Activated T-cell treated with anti-CD3 and anti-CD28 coated beads, Interleukin-2, amount 50 U/mL, for 72 hours (primary cell): Measurements from ENCODE around the gene SAXO2. TPM values are rescaled to one million over a fixed set of nuclear protein-coding genes. Genes with fewer than 3 reads are reported as not detected.
"Not testable (repeated sequence)": the region's sequence is repeated elsewhere in the genome, so short reads cannot be mapped to it uniquely, and the experiment has no call there.

Source experiments
- ATAC-seq, 2 donors: fragments of 150-1000 bp; cut with Tn5 transposase; replicated peaks in 1 of 2; 2 replicates each; pipeline ENCODE4 v1.10.0; 2021; ENCODE audit warnings: moderate library complexity in 2 of 2, mild to moderate bottlenecking in 1 of 2
- DNase-seq, 2 donors: peaks; one replicate each; pipeline ENCODE4 v3.0.0; 2021 to 2022; ENCODE audit warnings: mixed read lengths in 1 of 2
- H3K27ac Mint-ChIP-seq: one replicate; pipeline ENCODE4 v1.8.0; 2022; ENCODE audit warnings: mild to moderate bottlenecking, moderate library complexity, mixed read lengths
- H3K27me3 Mint-ChIP-seq: one replicate; pipeline ENCODE4 v1.8.0; 2022; ENCODE audit warnings: low read depth, mixed read lengths
- H3K36me3 Mint-ChIP-seq, 2 donors: one replicate each; pipeline ENCODE4 v1.8.0; 2022; ENCODE audit warnings: mixed read lengths in 2 of 2, mild to moderate bottlenecking in 1 of 2; ENCODE audit not compliant: insufficient read depth in 2 of 2
- H3K4me1 Mint-ChIP-seq: one replicate; pipeline ENCODE4 v1.8.0; 2022; ENCODE audit warnings: low read depth, mixed read lengths
- H3K4me3 Mint-ChIP-seq, 2 donors: one replicate each; pipeline ENCODE4 v1.8.0; 2022; ENCODE audit warnings: mild to moderate bottlenecking in 2 of 2, mixed read lengths in 2 of 2, moderate library complexity in 2 of 2
- H3K9me3 Mint-ChIP-seq, 2 donors: one replicate each; pipeline ENCODE4 v1.8.0; 2022; ENCODE audit warnings: mixed read lengths in 2 of 2
- total RNA-seq, 2 donors: library from RNA; stranded (reverse); gene quantifications; one replicate each; pipeline ENCODE4 v1.2.3, GENCODE V29; 2022

Gene SAXO2
- total RNA-seq, 2 donors from 2014 or later, result 1.1 to 1.2 TPM

DNA sequence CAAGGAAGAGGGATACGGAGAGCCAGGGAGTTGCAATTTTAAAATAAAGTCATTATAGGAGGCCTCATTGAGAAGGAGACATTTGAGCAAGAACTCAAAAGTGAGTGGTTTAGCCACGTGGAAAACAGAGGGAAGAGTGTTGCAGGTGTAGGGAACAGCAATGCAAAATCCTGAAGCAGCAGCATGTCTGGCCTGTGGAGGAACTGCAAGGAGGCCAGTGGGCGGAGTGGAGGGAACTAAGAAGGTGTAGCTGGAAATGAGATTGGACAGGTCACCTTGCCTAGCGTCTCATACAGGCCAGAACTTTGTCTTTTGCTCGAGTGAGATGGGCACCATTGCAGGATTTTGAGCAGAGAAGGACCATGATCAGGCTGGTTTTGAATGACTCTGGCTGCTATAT, 34.9 kb downstream of the SAXO2 start:
- H3K27me3 Mint-ChIP-seq, result no peaks in the 10 kb centered on the region
- no peak for ATAC-seq
- H3K4me3 Mint-ChIP-seq, result no peak overlapping the region

DNA sequence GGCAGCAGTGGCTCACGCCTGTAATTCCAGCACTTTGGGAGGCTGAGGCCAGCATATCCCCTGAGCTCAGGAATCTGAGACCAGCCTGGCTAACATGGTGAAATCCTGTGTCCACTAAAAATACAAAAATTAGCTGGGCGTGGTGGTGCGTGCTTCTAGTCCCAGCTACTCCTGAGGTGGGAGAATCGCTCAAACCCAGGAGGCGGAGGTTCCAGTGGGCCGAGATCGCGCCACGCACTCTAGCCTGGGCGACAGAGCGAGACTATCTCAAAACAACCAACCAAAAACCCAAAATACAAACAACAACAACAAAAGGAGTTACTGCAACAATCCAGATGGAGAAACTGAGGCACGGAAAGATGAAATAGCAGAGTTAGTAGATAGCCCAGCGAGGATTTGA, 35.4 kb downstream of the SAXO2 start:
- Mint-ChIP-seq H3K27ac (no peak overlapping the region), H3K4me3 (peak overlapping the region; percentile 33 to 58), H3K9me3 (no peaks in the 10 kb centered on the region), H3K4me1 (no peaks in the 10 kb centered on the region), H3K27me3 (no peaks in the 10 kb centered on the region), H3K36me3 (no peaks in the 10 kb centered on the region)
- no peak for DNase-seq
- no peak for ATAC-seq

More for the DNA sequence above, 34.9 kb downstream of the SAXO2 start:
- DNase-seq, result no peak
- H3K4me1 Mint-ChIP-seq, result no peaks in the 10 kb centered on the region
- H3K36me3 Mint-ChIP-seq, result no peaks in the 10 kb centered on the region
- no peak overlapping the region for H3K27ac Mint-ChIP-seq
- no peaks in the 10 kb centered on the region for H3K9me3 Mint-ChIP-seq

DNA sequence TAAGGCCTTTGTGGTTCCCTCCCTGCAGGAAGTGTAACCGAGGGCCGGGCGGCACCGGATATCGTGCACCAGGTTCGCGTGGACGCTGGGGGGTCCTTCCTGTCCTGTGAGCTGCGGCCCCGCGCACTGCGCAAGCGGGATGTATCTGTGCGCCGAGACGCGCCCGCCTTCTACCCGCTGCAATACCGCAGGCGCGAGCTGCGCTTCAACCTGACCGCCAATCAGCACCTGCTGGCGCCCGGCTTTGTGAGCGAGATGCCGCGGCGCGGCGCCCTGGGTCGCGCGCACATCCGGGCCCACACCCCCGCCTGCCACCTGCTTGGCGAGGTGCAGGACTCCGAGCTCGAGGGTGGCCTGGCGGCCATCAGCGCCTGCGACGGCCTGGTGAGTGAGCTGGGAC, 35.9 kb downstream of the SAXO2 start:
- Mint-ChIP-seq H3K4me3 (peak overlapping the region in 1 of 2 donors; percentile 58), H3K4me1 (no peaks in the 10 kb centered on the region), H3K36me3 (no peaks in the 10 kb centered on the region), H3K27ac (no peak overlapping the region), H3K9me3 (no peaks in the 10 kb centered on the region), H3K27me3 (no peaks in the 10 kb centered on the region)
- peak; percentile 89 to 91 for ATAC-seq
- DNase-seq, result peak; percentile 57 to 71

DNA sequence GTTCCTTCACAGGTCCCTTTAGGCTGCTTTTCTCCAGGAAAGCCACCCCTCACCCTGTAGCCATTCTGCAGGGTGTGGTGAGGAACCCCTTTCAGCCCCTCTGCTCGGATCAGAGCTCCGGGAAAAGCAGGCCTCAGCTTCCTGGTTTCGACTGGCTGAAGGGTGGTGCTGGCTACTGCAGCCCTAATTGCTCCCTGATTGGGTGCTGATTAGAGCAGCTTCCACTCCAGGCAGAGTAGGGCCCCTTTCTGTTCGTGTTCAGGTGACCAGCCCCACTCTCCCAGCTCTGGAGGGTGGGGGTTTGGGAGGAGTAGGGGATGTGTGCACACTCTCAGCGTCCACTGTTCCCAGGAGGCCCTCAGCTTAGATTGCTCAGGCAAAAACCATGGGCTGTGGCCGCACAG, 36.9 kb downstream of the SAXO2 start:
- H3K4me1 Mint-ChIP-seq, H3K27me3 Mint-ChIP-seq, H3K9me3 Mint-ChIP-seq, H3K27ac Mint-ChIP-seq, ATAC-seq, H3K4me3 Mint-ChIP-seq, DNase-seq, H3K36me3 Mint-ChIP-seq: not testable (repeated sequence)

DNA sequence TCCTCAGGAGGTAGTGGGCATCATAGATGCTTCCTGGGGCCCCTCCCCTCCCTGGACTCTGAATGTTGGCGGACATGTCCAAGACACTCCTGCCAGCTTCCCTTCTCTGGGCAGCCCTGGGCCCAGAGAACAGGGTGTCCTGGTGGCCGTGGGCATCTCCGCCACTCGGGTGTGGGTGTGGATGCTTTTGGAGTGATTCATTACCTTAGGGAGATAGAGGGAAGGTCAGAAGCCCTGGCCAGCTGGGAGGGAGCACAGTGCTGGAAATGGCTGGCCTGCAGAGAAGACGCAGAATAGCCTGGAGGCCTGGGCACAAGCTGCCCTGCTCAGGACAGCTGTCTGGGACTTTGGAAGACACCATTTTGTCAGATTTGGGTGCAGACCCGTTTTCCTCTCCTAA, 37.7 kb downstream of the SAXO2 start:
- not testable (repeated sequence) for H3K9me3 Mint-ChIP-seq, H3K4me3 Mint-ChIP-seq, ATAC-seq, H3K27ac Mint-ChIP-seq, H3K27me3 Mint-ChIP-seq, H3K36me3 Mint-ChIP-seq, DNase-seq, H3K4me1 Mint-ChIP-seq

GRCh38 chr15:82300883-82301282, 38.3 kb downstream of the SAXO2 start:
- Mint-ChIP-seq H3K4me3 (no peak overlapping the region), H3K9me3 (no peaks in the 10 kb centered on the region), H3K4me1 (peaks cover 8% of the 10 kb centered on the region), H3K27me3 (no peaks in the 10 kb centered on the region), H3K36me3 (no peaks in the 10 kb centered on the region), H3K27ac (no peak overlapping the region)
- ATAC-seq, result no peak
- no peak for DNase-seq

- H3K4me3 Mint-ChIP-seq, result no peak overlapping the region
- no peak for DNase-seq
- H3K27ac Mint-ChIP-seq, result no peak overlapping the region
- H3K27me3 Mint-ChIP-seq, result no peaks in the 10 kb centered on the region
- ATAC-seq, result no peak
- no peaks in the 10 kb centered on the region for H3K9me3 Mint-ChIP-seq
- H3K4me1 Mint-ChIP-seq, result peaks cover 8% of the 10 kb centered on the region
- no peaks in the 10 kb centered on the region for H3K36me3 Mint-ChIP-seq
Measured at GRCh38 chr15:82301296-82302016, 38.8 kb downstream of the SAXO2 start.

GRCh38 chr15:82303956-82304777, 41.5 kb downstream of the SAXO2 start:
- H3K9me3 Mint-ChIP-seq, result no peaks in the 10 kb centered on the region
- H3K27me3 Mint-ChIP-seq, result no peaks in the 10 kb centered on the region
- H3K4me1 Mint-ChIP-seq, result peaks cover 8% of the 10 kb centered on the region
- ATAC-seq, result no peak
- no peak for DNase-seq
- no peak overlapping the region for H3K27ac Mint-ChIP-seq
- no peak overlapping the region for H3K4me3 Mint-ChIP-seq
- H3K36me3 Mint-ChIP-seq, result no peaks in the 10 kb centered on the region

GRCh38 chr15:82304778-82305090, 42.1 kb downstream of the SAXO2 start:
- no peak overlapping the region for H3K27ac Mint-ChIP-seq
- DNase-seq (no peak), ATAC-seq (no peak)
- no peaks in the 10 kb centered on the region for H3K36me3 Mint-ChIP-seq
- no peak overlapping the region for H3K4me3 Mint-ChIP-seq
- no peaks in the 10 kb centered on the region for H3K9me3 Mint-ChIP-seq
- no peaks in the 10 kb centered on the region for H3K27me3 Mint-ChIP-seq
- peaks cover 8% of the 10 kb centered on the region for H3K4me1 Mint-ChIP-seq

GRCh38 chr15:82305621-82306048, 43.0 kb downstream of the SAXO2 start:
- ATAC-seq (no peak), DNase-seq (no peak)
- no peaks in the 10 kb centered on the region for H3K27me3 Mint-ChIP-seq
- H3K27ac Mint-ChIP-seq, result no peak overlapping the region
- no peak overlapping the region for H3K4me3 Mint-ChIP-seq
- H3K9me3 Mint-ChIP-seq, result peaks cover 0 to 2% of the 10 kb centered on the region in 2 donors
- peaks cover 0 to 4% of the 10 kb centered on the region in 2 donors for H3K36me3 Mint-ChIP-seq
- H3K4me1 Mint-ChIP-seq, result peaks cover 8% of the 10 kb centered on the region

DNA sequence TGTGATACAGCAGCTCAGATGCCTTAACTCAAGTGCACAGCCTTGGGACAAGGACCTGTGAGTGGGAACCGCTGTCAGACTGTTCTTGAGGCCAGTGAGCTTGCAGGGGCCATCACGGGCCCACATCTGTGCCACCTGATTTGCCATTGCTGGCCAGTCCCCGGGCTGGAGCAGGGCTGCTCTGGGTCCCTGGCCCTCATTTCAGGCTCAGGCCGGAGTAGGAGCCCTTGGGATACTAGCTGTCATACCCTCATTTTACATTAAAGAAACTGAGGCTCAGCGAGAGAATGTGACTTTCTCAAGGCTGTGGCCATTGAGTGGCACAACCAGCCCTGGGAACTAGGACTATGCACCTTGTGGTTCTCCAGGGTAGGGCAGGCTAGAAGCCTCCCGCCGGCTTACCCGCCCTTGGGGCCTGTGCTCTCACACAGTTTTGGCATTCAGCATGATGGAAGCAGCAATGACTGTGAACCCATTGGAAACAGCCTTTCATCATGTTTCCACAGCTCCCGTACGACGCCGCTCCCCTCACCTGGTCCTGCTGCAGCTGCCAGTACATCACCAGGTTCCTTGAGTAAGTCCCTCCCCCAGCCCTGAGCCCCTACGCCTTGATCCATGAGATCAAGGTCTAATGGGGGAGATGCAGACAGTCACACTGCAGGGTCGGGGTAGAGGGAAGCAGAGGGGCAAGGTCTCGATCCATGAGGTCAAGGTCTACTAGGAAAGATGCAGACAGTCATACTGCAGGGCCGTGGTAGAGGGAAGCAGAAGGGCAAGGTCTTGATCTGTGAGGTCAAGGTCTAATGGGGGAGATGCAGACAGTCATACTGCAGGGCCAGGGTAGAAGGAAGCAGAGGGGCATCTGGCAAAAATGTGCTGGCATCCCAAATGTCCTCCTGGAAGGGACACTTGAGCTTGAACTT, 44.4 kb downstream of the SAXO2 start:
- DNase-seq (no peak), ATAC-seq (no peak)
- Mint-ChIP-seq H3K4me3 (no peak overlapping the region), H3K27ac (no peak overlapping the region), H3K4me1 (peaks cover 8% of the 10 kb centered on the region), H3K9me3 (peaks cover 0 to 2% of the 10 kb centered on the region in 2 donors), H3K36me3 (peaks cover 0 to 10% of the 10 kb centered on the region in 2 donors), H3K27me3 (no peaks in the 10 kb centered on the region)

DNA sequence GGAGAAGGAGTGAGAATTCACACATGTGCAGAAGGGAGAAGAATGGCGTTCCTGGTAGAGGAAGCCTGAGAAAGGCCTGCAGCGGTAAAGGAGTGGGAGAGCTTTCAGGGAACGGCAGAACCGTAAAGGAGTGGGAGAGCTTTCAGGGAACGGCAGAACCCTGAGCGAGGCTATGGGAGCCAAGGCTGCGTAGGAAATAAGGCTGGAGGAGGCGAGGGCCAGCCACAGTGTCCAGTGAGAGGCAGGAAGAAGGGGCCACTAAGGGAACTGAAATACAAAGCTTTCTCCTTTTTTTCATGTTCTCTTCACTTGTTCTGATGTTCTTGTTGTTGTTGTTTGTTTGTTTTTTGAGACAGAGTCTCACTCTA, 45.1 kb downstream of the SAXO2 start:
- Mint-ChIP-seq H3K9me3 (peaks cover 0 to 2% of the 10 kb centered on the region in 2 donors), H3K27me3 (no peaks in the 10 kb centered on the region), H3K4me1 (peaks cover 8% of the 10 kb centered on the region), H3K4me3 (no peak overlapping the region), H3K36me3 (peaks cover 0 to 10% of the 10 kb centered on the region in 2 donors), H3K27ac (no peak overlapping the region)
- ATAC-seq (no peak), DNase-seq (no peak)

GRCh38 chr15:82309802-82310201, 47.2 kb downstream of the SAXO2 start:
- Mint-ChIP-seq H3K4me3 (no peak overlapping the region), H3K4me1 (peaks cover 7% of the 10 kb centered on the region), H3K9me3 (peaks cover 0 to 2% of the 10 kb centered on the region in 2 donors), H3K36me3 (peaks cover 0 to 10% of the 10 kb centered on the region in 2 donors), H3K27me3 (no peaks in the 10 kb centered on the region), H3K27ac (no peak overlapping the region)
- ATAC-seq (no peak), DNase-seq (no peak)
